HG03139 (cell line): ENCODE measurements around the gene ITGAL.
"Not testable (repeated sequence)": the region's sequence is repeated elsewhere in the genome, so short reads cannot be mapped to it uniquely, and the experiment has no call there.

ENCODE experiments used
- ATAC-seq: cut with Tn5 transposase; IDR thresholded peaks from one replicate; pipeline ENCODE4 v1.9.1; 2021; ENCODE audit not compliant: unreplicated experiment

ITGAL gene

DNA sequence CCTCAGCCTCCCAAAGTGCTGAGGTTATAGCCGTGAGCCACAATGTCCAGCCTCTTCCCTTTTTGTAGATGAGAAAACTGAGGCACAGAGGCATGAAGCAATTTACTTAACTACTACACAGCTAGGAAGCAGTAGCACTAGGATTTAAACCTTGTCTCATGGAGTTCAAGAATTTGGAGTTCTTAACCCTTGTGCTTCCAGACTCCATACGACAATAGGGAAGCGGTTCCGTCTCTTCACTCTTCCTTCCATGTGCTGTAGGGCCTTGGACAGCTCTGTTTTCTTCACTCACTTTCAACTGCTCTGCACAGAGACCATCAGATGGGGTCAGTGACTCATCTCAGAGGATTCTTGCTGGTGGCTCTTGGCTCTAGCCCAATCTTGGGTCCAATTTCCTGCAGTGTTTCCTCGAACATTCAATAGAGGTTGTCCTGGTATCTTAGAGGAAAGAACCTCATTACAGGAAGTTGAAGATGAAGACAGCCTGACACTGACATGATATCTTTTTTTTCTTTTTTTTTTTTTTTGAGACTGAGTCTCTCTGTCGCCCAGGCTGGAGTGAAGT, 19.3 kb downstream of the ITGAL start:
- no peak for ATAC-seq

DNA sequence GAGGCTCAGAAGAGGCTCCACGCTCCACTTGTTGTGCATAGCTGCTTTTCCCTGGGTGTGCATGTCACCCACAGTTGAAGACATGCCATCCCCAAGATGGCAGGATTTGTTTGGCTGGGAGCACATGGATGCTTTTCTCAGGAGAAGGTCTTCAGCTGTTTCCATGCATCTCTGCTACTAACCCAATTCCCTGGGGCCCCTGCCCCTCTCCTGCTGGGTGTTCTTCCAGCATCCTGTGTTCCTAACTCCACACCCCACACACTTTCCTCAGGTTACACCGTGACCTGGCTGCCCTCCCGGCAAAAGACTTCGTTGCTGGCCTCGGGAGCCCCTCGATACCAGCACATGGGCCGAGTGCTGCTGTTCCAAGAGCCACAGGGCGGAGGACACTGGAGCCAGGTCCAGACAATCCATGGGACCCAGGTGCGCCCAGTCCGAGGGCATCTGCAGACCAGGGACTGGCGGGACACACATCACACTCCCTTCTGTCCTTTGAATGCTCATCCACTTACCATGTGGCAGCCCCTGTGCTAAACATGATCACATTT, 21.5 kb downstream of the ITGAL start:
- ATAC-seq = no peak

DNA sequence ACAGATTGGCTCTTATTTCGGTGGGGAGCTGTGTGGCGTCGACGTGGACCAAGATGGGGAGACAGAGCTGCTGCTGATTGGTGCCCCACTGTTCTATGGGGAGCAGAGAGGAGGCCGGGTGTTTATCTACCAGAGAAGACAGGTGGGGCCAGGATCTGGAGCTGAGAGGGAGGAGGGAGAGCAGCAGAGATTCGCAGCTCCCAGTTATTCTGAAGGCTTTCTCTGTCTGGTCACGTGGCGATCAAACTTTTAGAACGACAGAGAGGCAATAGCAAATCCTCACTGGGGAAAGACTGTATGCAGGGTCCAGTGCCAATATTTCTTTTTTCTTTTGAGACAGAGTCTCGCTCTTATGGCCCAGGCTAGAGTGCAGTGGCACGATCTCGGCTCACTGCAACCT, 22.2 kb downstream of the ITGAL start:
- no peak for ATAC-seq

DNA sequence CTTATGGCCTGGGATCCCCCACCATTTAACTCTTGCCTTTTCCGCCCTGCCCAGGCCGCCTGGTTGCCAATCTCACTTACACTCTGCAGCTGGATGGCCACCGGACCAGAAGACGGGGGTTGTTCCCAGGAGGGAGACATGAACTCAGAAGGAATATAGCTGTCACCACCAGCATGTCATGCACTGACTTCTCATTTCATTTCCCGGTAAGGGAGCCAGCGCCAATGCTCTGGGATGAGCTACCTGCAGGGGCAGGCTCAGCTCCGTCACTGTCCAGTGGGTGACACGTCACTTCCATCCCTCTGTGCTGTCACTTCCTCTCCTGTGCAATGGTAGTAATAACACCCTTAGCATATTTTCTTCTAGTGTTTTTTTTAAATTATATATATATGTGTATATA, 26.7 kb downstream of the ITGAL start:
- ATAC-seq = no peak

DNA sequence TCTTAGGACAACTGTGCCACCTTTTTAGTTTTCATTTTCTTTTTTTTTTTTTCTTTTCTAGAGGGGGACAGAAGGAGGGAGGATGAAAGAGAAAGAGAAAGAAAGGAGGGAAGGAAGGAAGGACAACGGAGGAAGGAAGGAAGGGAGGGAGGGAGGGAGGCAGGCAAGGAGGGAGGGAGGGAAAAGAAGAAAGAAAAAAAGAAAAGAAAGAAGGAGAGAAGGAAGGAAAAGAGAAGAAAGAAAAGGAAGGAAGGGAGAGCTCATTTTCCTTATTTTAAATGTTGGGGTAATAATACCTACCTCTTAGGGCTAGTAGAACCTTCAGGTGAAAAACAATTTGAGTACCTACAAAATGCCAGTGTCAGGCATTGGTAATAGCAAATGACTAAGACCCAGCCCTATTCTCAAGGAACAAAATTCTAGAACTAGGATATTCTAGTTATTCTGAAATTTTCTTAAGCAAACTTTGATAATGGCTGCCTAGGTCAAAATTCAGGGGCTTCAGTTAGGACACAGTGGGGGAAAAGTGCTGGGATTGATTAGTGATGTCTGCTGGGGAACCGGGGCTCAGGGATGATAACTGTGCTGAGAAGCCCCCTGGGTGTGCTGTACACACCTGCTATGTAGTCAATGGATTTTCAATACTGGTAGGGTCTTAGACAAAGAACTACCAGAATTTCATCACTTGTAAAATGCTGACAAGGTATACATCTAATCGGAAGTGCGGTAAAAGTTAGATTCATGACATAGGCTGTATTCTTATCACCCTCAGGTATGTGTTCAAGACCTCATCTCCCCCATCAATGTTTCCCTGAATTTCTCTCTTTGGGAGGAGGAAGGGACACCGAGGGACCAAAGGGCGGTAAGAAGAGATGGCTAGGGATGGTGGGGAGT, 31.1 kb downstream of the ITGAL start:
- ATAC-seq = no peak

- no peak for ATAC-seq
These were observed 36.7 kb downstream of the ITGAL start for GRCh38 chr16:30509081-30509765.

DNA sequence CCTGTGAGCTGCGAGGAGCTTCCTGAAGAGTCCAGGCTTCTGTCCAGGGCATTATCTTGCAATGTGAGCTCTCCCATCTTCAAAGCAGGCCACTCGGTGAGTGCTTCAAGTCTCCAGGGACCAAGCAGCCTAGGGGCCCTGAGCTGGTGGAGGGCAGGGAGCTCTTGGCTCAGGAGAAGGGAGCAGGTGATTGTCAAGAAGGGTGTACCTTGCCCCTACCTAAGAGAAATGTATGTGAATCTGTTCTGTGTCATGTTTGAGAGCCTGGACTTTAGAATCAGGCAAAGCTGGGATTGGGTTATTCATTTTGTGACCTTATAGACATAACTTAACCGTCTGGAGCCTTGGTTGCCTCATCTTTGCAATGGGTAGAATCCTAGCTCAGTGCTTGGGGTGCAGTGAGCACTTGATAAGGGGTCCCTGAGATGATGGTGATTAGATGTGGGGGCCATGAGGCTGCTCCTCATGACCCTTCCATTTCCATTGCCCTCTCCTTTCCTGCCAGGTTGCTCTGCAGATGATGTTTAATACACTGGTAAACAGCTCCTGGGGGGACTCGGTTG, 37.9 kb downstream of the ITGAL start:
- ATAC-seq = no peak

DNA sequence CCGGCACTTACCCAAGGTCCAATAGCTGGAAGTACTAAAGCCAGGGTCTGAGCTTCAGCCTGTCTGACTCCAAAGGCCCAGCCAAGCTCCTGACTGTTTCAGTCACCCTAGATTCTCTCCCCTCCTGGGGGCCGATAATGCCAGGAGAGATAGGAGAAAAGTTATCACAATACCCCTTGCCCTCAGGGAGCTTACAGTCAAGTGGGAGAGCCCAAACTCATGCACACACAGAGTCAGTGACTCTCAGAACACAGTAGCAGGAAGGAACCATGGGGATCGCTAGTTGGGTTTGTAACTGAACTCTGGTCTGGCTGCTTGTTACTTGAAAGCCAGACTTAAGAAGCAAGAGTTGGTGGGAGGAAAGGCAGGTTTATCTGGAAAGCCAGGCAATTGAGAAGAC, 39.0 kb downstream of the ITGAL start:
- no peak for ATAC-seq

GRCh38 chr16:30515275-30515674, 42.7 kb downstream of the ITGAL start:
- ATAC-seq = no peak

DNA sequence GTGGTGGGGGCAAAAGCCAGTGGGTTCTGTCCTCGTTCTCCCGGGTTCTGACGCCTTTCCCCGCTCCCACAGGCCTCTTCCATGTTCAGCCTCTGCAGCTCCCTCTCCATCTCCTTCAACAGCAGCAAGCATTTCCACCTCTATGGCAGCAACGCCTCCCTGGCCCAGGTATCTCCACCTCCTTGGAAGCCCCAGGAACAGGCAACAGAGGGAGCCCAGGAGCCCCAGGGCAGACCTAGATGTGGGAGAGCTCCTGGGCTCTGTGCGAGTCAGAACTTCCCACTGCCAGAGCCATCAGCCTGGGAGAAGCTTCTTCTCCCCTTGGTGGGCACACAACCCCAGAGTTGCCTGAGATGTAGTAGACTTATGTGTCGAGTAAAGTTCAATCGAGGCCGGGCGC, 46.0 kb downstream of the ITGAL start:
- ATAC-seq = no peak

DNA sequence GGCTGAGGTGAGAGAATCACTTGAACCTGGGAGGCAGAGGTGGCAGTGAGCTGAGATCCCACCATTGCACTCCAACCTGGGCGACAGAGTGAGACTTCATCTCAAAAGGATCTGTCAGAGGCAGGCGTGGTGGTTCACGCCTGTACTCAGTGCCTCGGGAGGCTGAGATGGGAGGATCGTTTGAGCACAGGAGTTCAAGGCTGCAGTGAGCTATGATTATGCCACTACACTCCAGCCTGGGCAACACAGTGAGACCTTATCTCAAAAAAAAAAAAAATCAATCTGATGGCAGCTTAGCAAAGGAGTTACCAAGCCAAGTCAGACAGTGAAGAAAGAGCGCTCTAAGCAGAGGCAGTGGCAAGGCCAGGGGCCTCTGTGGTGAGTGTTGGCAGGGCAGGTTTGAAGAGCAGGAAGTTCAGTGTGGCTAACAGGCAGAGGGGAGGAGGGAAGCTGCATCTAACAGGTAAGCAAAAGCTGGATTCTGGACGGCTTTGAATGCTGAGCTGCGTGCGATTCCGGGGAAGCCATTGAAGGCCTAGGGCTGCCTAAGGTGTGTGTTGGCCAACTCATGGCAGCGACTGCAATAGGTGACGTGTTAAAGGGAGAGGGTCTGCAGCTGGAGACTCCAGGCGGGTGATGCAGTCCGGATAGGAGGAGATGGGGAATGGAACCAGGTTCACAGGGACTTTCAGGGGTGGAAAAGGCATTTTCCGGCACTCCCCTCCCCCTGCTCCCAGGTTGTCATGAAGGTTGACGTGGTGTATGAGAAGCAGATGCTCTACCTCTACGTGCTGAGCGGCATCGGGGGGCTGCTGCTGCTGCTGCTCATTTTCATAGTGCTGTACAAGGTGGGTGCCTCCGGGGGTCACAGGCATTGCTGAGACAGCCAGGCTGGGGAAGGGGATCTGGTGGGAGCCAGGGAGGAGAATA, 46.8 kb downstream of the ITGAL start:
- ATAC-seq = no peak

DNA sequence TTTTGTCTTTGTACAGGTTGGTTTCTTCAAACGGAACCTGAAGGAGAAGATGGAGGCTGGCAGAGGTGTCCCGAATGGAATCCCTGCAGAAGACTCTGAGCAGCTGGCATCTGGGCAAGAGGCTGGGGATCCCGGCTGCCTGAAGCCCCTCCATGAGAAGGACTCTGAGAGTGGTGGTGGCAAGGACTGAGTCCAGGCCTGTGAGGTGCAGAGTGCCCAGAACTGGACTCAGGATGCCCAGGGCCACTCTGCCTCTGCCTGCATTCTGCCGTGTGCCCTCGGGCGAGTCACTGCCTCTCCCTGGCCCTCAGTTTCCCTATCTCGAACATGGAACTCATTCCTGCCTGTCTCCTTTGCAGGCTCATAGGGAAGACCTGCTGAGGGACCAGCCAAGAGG, 48.9 kb downstream of the ITGAL start:
- no peak for ATAC-seq

- ATAC-seq = no peak
These were observed 49.5 kb downstream of the ITGAL start for GRCh38 chr16:30521873-30522641.

DNA sequence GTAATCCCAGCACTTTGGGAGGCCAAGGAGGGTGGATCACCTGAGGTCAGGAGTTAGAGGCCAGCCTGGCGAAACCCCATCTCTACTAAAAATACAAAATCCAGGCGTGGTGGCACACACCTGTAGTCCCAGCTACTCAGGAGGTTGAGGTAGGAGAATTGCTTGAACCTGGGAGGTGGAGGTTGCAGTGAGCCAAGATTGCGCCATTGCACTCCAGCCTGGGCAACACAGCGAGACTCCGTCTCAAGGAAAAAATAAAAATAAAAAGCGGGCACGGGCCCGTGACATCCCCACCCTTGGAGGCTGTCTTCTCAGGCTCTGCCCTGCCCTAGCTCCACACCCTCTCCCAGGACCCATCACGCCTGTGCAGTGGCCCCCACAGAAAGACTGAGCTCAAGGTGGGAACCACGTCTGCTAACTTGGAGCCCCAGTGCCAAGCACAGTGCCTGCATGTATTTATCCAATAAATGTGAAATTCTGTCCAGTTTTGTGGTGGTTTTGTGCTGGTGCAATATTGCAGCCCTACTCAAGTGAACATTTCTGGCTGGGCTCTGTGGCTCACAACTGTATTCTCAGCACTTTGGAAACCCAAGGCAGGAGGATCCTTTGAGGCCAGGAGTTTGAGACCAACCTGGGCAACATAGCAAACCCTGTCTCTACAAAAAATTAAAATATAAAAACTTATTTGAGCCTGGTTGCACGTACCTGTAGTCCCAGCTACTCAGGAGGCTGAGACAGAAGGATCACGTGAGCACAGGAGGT, 50.3 kb downstream of the ITGAL start:
- not testable (repeated sequence) for ATAC-seq

DNA sequence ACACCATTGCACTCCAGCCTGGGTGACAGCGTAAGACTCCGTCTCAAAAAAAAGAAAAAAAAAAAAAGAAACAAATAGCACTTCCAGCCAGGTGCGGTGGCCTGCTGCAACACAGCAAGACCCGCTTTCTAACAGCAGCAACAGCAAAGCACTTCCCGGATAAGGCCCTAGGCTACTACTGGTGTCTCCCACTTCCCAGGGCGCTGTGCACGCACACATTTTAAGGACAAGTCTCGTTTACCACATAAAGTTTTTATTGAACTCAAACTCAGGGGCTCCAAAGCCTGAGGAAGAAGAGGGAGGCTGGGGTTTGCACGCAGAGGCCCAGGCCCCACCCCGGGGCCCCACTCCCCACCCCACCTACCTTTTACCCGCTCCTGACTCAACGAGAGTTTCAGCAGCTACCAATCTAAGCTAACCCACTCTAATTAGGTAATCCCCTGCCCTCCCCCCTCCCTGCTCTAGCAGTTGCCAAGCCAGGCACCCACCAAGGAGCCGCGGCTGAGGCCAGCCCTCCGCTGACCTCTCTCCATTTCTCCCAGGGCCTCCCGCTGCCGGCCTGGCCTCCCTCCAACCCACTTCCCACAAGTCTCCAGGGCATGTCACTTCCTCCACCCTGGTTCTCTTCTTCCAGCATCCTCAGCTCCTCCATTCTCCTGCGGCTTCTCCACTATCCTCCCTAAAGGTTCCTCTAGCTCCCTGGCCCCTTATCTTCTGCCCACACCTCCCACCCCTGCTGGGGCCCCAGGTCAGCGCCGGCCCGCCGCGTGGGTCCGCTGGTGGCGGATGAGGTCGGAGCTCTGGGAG, 51.4 kb downstream of the ITGAL start:
- ATAC-seq = no peak

DNA sequence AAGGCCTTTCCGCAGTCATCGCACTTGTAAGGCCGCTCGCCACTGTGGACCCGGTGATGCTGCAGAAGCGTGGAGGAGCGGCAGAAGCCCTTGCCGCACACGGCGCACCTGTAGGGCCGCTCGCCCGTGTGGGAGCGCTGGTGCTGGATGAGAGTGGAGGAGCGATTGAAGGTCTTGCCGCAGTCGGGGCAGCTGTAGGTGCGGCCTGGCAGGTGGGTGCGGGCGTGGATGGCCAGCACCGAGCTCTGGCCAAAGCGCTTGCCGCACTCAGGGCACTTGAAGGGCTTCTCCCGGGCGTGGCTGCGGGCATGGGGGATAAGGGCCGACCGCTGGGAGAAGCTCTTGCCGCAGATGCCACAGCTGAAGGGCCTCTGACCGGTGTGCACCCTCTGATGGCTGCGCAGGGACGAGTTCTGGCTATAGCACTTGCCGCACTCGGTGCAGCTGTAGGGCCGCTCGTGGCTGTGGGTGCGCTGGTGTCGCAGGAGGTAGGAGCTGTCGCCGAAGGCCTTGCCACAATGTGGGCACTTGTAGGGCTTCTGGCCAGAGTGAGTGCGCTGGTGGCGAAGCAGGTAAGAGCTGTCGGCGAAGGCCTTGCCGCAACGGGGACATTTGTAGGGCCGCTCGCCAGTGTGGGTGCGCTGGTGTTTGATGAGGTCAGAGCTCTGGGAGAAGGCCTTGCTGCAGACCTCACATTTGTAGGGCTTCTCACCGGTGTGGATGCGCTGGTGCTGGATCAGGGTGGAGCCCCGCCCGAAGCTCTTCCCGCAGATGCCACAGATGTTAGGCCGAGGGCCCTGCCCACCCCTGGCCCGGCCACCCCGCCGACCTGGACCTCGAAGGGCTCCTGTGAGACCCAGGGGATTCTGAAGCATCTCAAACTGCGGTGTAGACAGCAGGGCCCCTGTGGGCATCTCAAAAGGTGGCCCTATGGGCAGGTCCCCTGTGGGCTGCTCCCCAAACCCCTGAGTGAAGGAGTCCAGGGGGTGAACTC, 52.3 kb downstream of the ITGAL start:
- no peak for ATAC-seq

- no peak for ATAC-seq
These were observed 53.2 kb downstream of the ITGAL start for GRCh38 chr16:30525844-30526136.
